Mesenchymal stem cell (in vitro differentiated cells and primary cell): Measurements from ENCODE around the gene RELL2.

Experiments
- DNase-seq: peaks from one replicate; pipeline ENCODE4 v3.0.0-alpha.2; 2013
- H2AFZ ChIP-seq: one replicate; pipeline ENCODE4 v1.6.1; 2013; ENCODE audit warnings: low read depth, mild to moderate bottlenecking, control low read depth, inconsistent platforms, low read length, moderate library complexity
- H2AK5ac ChIP-seq: 2 replicates; pipeline ENCODE4 v1.6.1; 2013; ENCODE audit warnings: low read length, moderate library complexity, mild to moderate bottlenecking, inconsistent platforms; ENCODE audit not compliant: severe bottlenecking
- H2BK120ac ChIP-seq: one replicate; pipeline ENCODE4 v1.6.1; 2013; ENCODE audit warnings: low read depth, mild to moderate bottlenecking, inconsistent platforms, low read length, moderate library complexity
- H2BK12ac ChIP-seq, 2 experiments: one replicate each; pipeline ENCODE4 v1.6.1; 2013; ENCODE audit warnings: inconsistent platforms in 2 of 2, low read length in 2 of 2, mild to moderate bottlenecking in 2 of 2, moderate library complexity in 2 of 2, control low read depth in 1 of 2
- H2BK15ac ChIP-seq: one replicate; pipeline ENCODE4 v1.6.1; 2013; ENCODE audit warnings: mild to moderate bottlenecking, low read depth, inconsistent platforms; ENCODE audit not compliant: poor library complexity, severe bottlenecking
- H2BK5ac ChIP-seq: 2 replicates; pipeline ENCODE4 v1.6.1; 2013; ENCODE audit warnings: low read depth, mild to moderate bottlenecking, low read length, control low read depth, inconsistent platforms; ENCODE audit not compliant: poor library complexity, severe bottlenecking
- H3K14ac ChIP-seq, 2 experiments: one replicate each; pipeline ENCODE4 v1.6.1; 2013; ENCODE audit warnings: inconsistent platforms in 2 of 2, low read length in 2 of 2, control low read depth in 1 of 2, mild to moderate bottlenecking in 1 of 2, moderate library complexity in 1 of 2
- H3K18ac ChIP-seq, 2 experiments: one replicate each; pipeline ENCODE4 v1.6.1; 2013; ENCODE audit warnings: inconsistent platforms in 2 of 2, low read length in 2 of 2, control low read depth in 1 of 2, low read depth in 1 of 2, mild to moderate bottlenecking in 1 of 2
- H3K23ac ChIP-seq, 2 experiments: one replicate each; pipeline ENCODE4 v1.6.1; 2013; ENCODE audit warnings: inconsistent platforms in 2 of 2, low read length in 2 of 2, mild to moderate bottlenecking in 2 of 2, moderate library complexity in 2 of 2, control low read depth in 1 of 2
- H3K27ac ChIP-seq: 2 replicates; pipeline ENCODE4 v1.5.1; 2013; ENCODE audit warnings: mild to moderate bottlenecking, moderate library complexity, low read length, control low read depth, inconsistent platforms; ENCODE audit not compliant: poor library complexity, severe bottlenecking
- H3K27me3 ChIP-seq, 2 experiments: 2 replicates each; pipeline versions ENCODE4 v1.6.1 to v1.7.0; 2013; ENCODE audit warnings: low read length in 2 of 2, mild to moderate bottlenecking in 2 of 2, moderate library complexity in 2 of 2, control low read depth in 1 of 2, inconsistent platforms in 1 of 2; ENCODE audit not compliant: control insufficient read depth in 1 of 2, insufficient read depth in 1 of 2
- H3K36me3 ChIP-seq, 2 experiments: 2 replicates each; pipeline versions ENCODE4 v1.6.1 to v1.7.0; 2013; ENCODE audit warnings: low read length in 2 of 2, control low read depth in 1 of 2, inconsistent platforms in 1 of 2, low read depth in 1 of 2, mild to moderate bottlenecking in 1 of 2; ENCODE audit not compliant: insufficient read depth in 2 of 2, control insufficient read depth in 1 of 2
- H3K4ac ChIP-seq, 2 experiments: one replicate each; pipeline ENCODE4 v1.6.1; 2013; ENCODE audit warnings: inconsistent platforms in 2 of 2, low read length in 2 of 2, mild to moderate bottlenecking in 2 of 2, moderate library complexity in 2 of 2, control low read depth in 1 of 2, low read depth in 1 of 2
- H3K4me1 ChIP-seq: 2 replicates; pipeline ENCODE4 v1.6.1; 2013; ENCODE audit warnings: low read depth, low read length, control low read depth; ENCODE audit not compliant: control insufficient read depth, insufficient read depth
- H3K4me2 ChIP-seq: 2 replicates; pipeline ENCODE4 v1.6.1; 2013; ENCODE audit warnings: low read length, mild to moderate bottlenecking, inconsistent platforms; ENCODE audit not compliant: poor library complexity, severe bottlenecking
- H3K4me3 ChIP-seq, 2 experiments: 2 replicates each; pipeline versions ENCODE4 v1.5.1 to v1.7.0; 2013; ENCODE audit warnings: low read length in 2 of 2, mild to moderate bottlenecking in 2 of 2, control low read depth in 1 of 2, low read depth in 1 of 2; ENCODE audit not compliant: insufficient read depth in 1 of 2
- H3K79me1 ChIP-seq: replicated peaks from 2 replicates; pipeline ENCODE4 v1.6.1; 2013; ENCODE audit warnings: mild to moderate bottlenecking, control low read depth, low read length, inconsistent platforms; ENCODE audit not compliant: poor library complexity, severe bottlenecking
- H3K9ac ChIP-seq: 2 replicates; pipeline ENCODE4 v1.7.0; 2013; ENCODE audit warnings: mild to moderate bottlenecking, low read length, moderate library complexity
- H3K9me3 ChIP-seq: 2 replicates; pipeline ENCODE4 v1.7.0; 2013; ENCODE audit warnings: mild to moderate bottlenecking, low read length; ENCODE audit not compliant: control insufficient read depth
- H4K8ac ChIP-seq: one replicate; pipeline ENCODE4 v1.6.1; 2013; ENCODE audit warnings: inconsistent platforms, mild to moderate bottlenecking, low read length, moderate library complexity
- H4K91ac ChIP-seq: one replicate; pipeline ENCODE4 v1.6.1; 2013; ENCODE audit warnings: mild to moderate bottlenecking, low read length, inconsistent platforms
- WGBS: methylation state at CpG from one replicate; pipeline ENCODE4 v1.1.7; 2013; ENCODE audit warnings: mixed read lengths; 5-methylcytosine and 5-hydroxymethylcytosine counted together

RELL2 gene

GRCh38 chr5:141636106-141636412, 738 bp upstream of the RELL2 start:
- Histone ChIP-seq H2AK5ac (no peak overlapping the region), H3K4me2 (peak overlapping the region; percentile 72), H3K9ac (peak overlapping the region; percentile 94), H2BK120ac (no peak overlapping the region), H3K79me1 (peaks cover 23% of the 10 kb centered on the region), H2AFZ (peak overlapping the region; percentile 90), H2BK12ac (no peak overlapping the region), H2BK5ac (no peak overlapping the region), H3K18ac (peak overlapping the region in 1 of 2 experiments; percentile 89), H3K27me3 (peaks cover 0 to 4% of the 10 kb centered on the region in 2 experiments), H2BK15ac (no peak overlapping the region), H3K36me3 (peaks cover 20 to 25% of the 10 kb centered on the region in 2 experiments), H3K9me3 (no peaks in the 10 kb centered on the region), H3K4ac (peak overlapping the region in 1 of 2 experiments; percentile 19), H4K8ac (no peak overlapping the region), H3K4me3 (peak overlapping the region; percentile 90 to 94), H3K23ac (no peak overlapping the region), H4K91ac (no peak overlapping the region), H3K27ac (no peak overlapping the region), H3K4me1 (peaks cover 29% of the 10 kb centered on the region), H3K14ac (peak overlapping the region in 1 of 2 experiments; percentile 92)
- WGBS: 21% methylated on average over 4 of the region's 4 CpGs
- no peak for DNase-seq

- no peak overlapping the region for H4K8ac ChIP-seq
- H3K14ac ChIP-seq: peak overlapping the region in 1 of 2 experiments; percentile 44
- H3K79me1 ChIP-seq: peaks cover 23% of the 10 kb centered on the region
- H3K36me3 ChIP-seq: peaks cover 27 to 30% of the 10 kb centered on the region in 2 experiments
- H3K23ac ChIP-seq: peak overlapping the region in 1 of 2 experiments; percentile 35
- peaks cover 0 to 4% of the 10 kb centered on the region in 2 experiments for H3K27me3 ChIP-seq
- no peaks in the 10 kb centered on the region for H3K9me3 ChIP-seq
- 1% methylated on average over 48 of the region's 63 CpGs for WGBS
- peak overlapping the region in 1 of 2 experiments; percentile 54 for H3K4ac ChIP-seq
- peaks cover 29% of the 10 kb centered on the region for H3K4me1 ChIP-seq
- no peak for DNase-seq
- H3K18ac ChIP-seq: peak overlapping the region; percentile 54 to 63
- H3K4me2 ChIP-seq: peak overlapping the region; percentile 98
- H2BK15ac ChIP-seq: peak overlapping the region; percentile 33
- peak overlapping the region; percentile 80 for H2AFZ ChIP-seq
- H3K9ac ChIP-seq: peak overlapping the region; percentile 94
- H2BK12ac ChIP-seq: peak overlapping the region in 1 of 2 experiments; percentile 12
- H3K4me3 ChIP-seq: peak overlapping the region; percentile 69 to 90
- H2BK5ac ChIP-seq: no peak overlapping the region
- no peak overlapping the region for H2AK5ac ChIP-seq
- peak overlapping the region; percentile 46 for H4K91ac ChIP-seq
- H2BK120ac ChIP-seq: no peak overlapping the region
- no peak overlapping the region for H3K27ac ChIP-seq
These were observed 448 bp downstream of the RELL2 start for GRCh38 chr5:141637123-141637766.

- H3K4me2 ChIP-seq: peak overlapping the region; percentile 98
- no peak overlapping the region for H3K14ac ChIP-seq
- peak overlapping the region; percentile 31 for H4K8ac ChIP-seq
- H2BK120ac ChIP-seq: no peak overlapping the region
- peak overlapping the region in 1 of 2 experiments; percentile 54 for H3K4ac ChIP-seq
- H3K79me1 ChIP-seq: peaks cover 19% of the 10 kb centered on the region
- H3K9ac ChIP-seq: peak overlapping the region; percentile 94
- H3K4me3 ChIP-seq: peak overlapping the region; percentile 69 to 90
- H3K18ac ChIP-seq: peak overlapping the region in 1 of 2 experiments; percentile 54
- peaks cover 32% of the 10 kb centered on the region for H3K4me1 ChIP-seq
- H2AK5ac ChIP-seq: no peak overlapping the region
- H2BK5ac ChIP-seq: no peak overlapping the region
- H3K9me3 ChIP-seq: no peaks in the 10 kb centered on the region
- no peak overlapping the region for H4K91ac ChIP-seq
- WGBS: 12% methylated on average over 33 of the region's 40 CpGs
- DNase-seq: peak; percentile 53
- peak overlapping the region in 1 of 2 experiments; percentile 41 for H3K23ac ChIP-seq
- H3K36me3 ChIP-seq: peaks cover 27 to 30% of the 10 kb centered on the region in 2 experiments
- no peak overlapping the region for H3K27ac ChIP-seq
- H2BK12ac ChIP-seq: no peak overlapping the region
- H2BK15ac ChIP-seq: peak overlapping the region; percentile 33
- peaks cover 0 to 4% of the 10 kb centered on the region in 2 experiments for H3K27me3 ChIP-seq
- peak overlapping the region; percentile 80 for H2AFZ ChIP-seq
These were observed 1.1 kb downstream of the RELL2 start for GRCh38 chr5:141637767-141638419.

- Histone ChIP-seq H3K9me3 (no peaks in the 10 kb centered on the region), H3K4me3 (no peak overlapping the region), H2AFZ (no peak overlapping the region), H3K27ac (no peak overlapping the region), H2BK12ac (no peak overlapping the region), H4K91ac (no peak overlapping the region), H3K36me3 (peaks cover 31 to 33% of the 10 kb centered on the region in 2 experiments), H3K79me1 (peaks cover 19% of the 10 kb centered on the region), H3K18ac (no peak overlapping the region), H3K4ac (no peak overlapping the region), H2BK5ac (no peak overlapping the region), H3K4me1 (peaks cover 33% of the 10 kb centered on the region), H3K9ac (no peak overlapping the region), H3K14ac (no peak overlapping the region), H2BK15ac (no peak overlapping the region), H4K8ac (no peak overlapping the region), H2AK5ac (no peak overlapping the region), H3K4me2 (no peak overlapping the region), H3K23ac (no peak overlapping the region), H3K27me3 (peaks cover 0 to 4% of the 10 kb centered on the region in 2 experiments), H2BK120ac (no peak overlapping the region)
- no peak for DNase-seq
- WGBS: 100% methylated on average over 1 of the region's 2 CpGs
These were observed 2.0 kb downstream of the RELL2 start for GRCh38 chr5:141638771-141639170.
